H1 (cell line): ENCODE data around the gene HHIP. TPM values are rescaled to one million over a fixed set of nuclear protein-coding genes. Genes with fewer than 3 reads are reported as not detected.

Experiments
- CTCF ChIP-seq, 3 experiments: IDR thresholded peaks; 1 replicate in 2 of 3; 2 replicates in 1 of 3; pipeline versions ENCODE4 v1.5.1 to v1.6.1; 2011; ENCODE audit warnings: low read length in 3 of 3, mild to moderate bottlenecking in 3 of 3, inconsistent platforms in 2 of 3, low read depth in 1 of 3, moderate library complexity in 1 of 3; ENCODE audit not compliant: insufficient read depth in 1 of 3; ENCODE audit errors: control extremely low read depth in 1 of 3
- RNF2 ChIP-seq: fragments of 200-900, 300-1000 bp; sonication (generic); IDR thresholded peaks from 2 replicates; pipeline ENCODE4 v1.7.1; 2016; ENCODE audit warnings: borderline replicate concordance, low read depth, mild to moderate bottlenecking, antibody characterized with exemption, low read length; ENCODE audit not compliant: poor library complexity, severe bottlenecking; ENCODE audit errors: missing control alignments
- SIN3A ChIP-seq, 2 experiments: IDR thresholded peaks in 1 of 2; conservative IDR thresholded peaks in 1 of 2; 2 replicates each; pipeline ENCODE4 v1.6.1; 2011 to 2012; ENCODE audit warnings: low read length in 2 of 2, improper control_type of control experiment in 1 of 2, low read depth in 1 of 2, mild to moderate bottlenecking in 1 of 2
- polyA plus RNA-seq, 7 experiments: library from polyadenylated mRNA; depleted of rRNA in 3 of 7; stranded (reverse) in 5 of 7; unstranded in 2 of 7; fragments of >200 nt in 5 of 7; fragments of 200-250 nt in 2 of 7; gene quantifications; 1 replicate in 5 of 7; 2 replicates in 1 of 7; 4 replicates in 1 of 7; pipeline versions ENCODE4 v1.2.1 to v1.2.3, GENCODE V29; 2011 to 2013; ENCODE audit warnings: missing spikeins in 2 of 7, mixed read lengths in 2 of 7
- total RNA-seq: library from RNA; stranded (reverse); fragmentation: NEBNext Ultra II Directional; extraction: Animal tissue kit (Norgen Biotek cat#: 25700); gene quantifications from 2 replicates; pipeline ENCODE4 v1.2.1, GENCODE V29; 2021

Gene HHIP
- total and polyA plus RNA-seq, 2 of the 8 experiments (the other 6 are each of a cell fraction or from before 2014, with no cell fraction given), result 0.05 to 1.3 TPM

- TF ChIP-seq SIN3A (conservative IDR thresholded peaks at IDR 0.05 in 1 of 2, IDR thresholded peaks at IDR 0.05 in 1 of 2; ENCODE audit: low read depth in 1 of 2, low read length in 2 of 2), result no peak
- TF ChIP-seq RNF2, result no peak
- TF ChIP-seq CTCF (IDR thresholded peaks at IDR 0.05; ENCODE audit: control extremely low read depth in 1 of 3, insufficient read depth in 1 of 3, low read depth in 1 of 3, low read length in 3 of 3), result no peak
Observed at GRCh38 chr4:144710526-144710912, 64.6 kb downstream of the HHIP start (continued).
